Neuronal stem cell (in vitro differentiated cells): Measurements from ENCODE around the gene SULT1A3. TPM values are rescaled to one million over a fixed set of nuclear protein-coding genes. Genes with fewer than 3 reads are reported as not detected.
"Not testable (repeated sequence)": the region's sequence is repeated elsewhere in the genome, so short reads cannot be mapped to it uniquely, and the experiment has no call there.

Source experiments
- DNase-seq: peaks from one replicate; pipeline ENCODE4 v3.0.0-alpha.2; 2013; ENCODE audit warnings: low spot score
- H2AFZ ChIP-seq: one replicate; pipeline ENCODE4 v1.6.1; 2013; ENCODE audit warnings: mild to moderate bottlenecking, low read length, inconsistent platforms
- H2AK5ac ChIP-seq: 2 replicates; pipeline ENCODE4 v1.6.1; 2013; ENCODE audit warnings: low read depth, mild to moderate bottlenecking, inconsistent platforms, low read length, moderate library complexity, mixed read lengths
- H2BK120ac ChIP-seq: 2 replicates; pipeline ENCODE4 v1.6.1; 2013; ENCODE audit warnings: low read depth, mild to moderate bottlenecking, inconsistent platforms, low read length, moderate library complexity, mixed read lengths
- H2BK12ac ChIP-seq: one replicate; pipeline ENCODE4 v1.6.1; 2013; ENCODE audit warnings: low read length, inconsistent platforms
- H2BK15ac ChIP-seq: 2 replicates; pipeline ENCODE4 v1.6.1; 2013; ENCODE audit warnings: mild to moderate bottlenecking, low read length, inconsistent platforms, mixed read lengths
- H2BK5ac ChIP-seq: one replicate; pipeline ENCODE4 v1.6.1; 2013; ENCODE audit warnings: inconsistent platforms, mild to moderate bottlenecking, low read length, moderate library complexity
- H3K14ac ChIP-seq: one replicate; pipeline ENCODE4 v1.6.1; 2013; ENCODE audit warnings: low read length, inconsistent platforms
- H3K18ac ChIP-seq: 2 replicates; pipeline ENCODE4 v1.6.1; 2013; ENCODE audit warnings: low read length, inconsistent platforms
- H3K23ac ChIP-seq: 2 replicates; pipeline ENCODE4 v1.6.1; 2013; ENCODE audit warnings: low read depth, mild to moderate bottlenecking, mixed read lengths, low read length, inconsistent platforms; ENCODE audit not compliant: poor library complexity
- H3K27ac ChIP-seq: replicated peaks from 3 replicates; pipeline ENCODE4 v1.5.1; 2013; ENCODE audit warnings: low read length, inconsistent platforms
- H3K27me3 ChIP-seq, 3 experiments: 2 replicates each; pipeline ENCODE4 v1.6.1; 2013; ENCODE audit warnings: low read length in 3 of 3, mild to moderate bottlenecking in 2 of 3, inconsistent platforms in 1 of 3, low read depth in 1 of 3, mixed read lengths in 1 of 3, moderate library complexity in 1 of 3; ENCODE audit not compliant: control insufficient read depth in 3 of 3, insufficient read depth in 3 of 3
- H3K36me3 ChIP-seq, 2 donors: replicated peaks in 1 of 2; 2 replicates each; pipeline ENCODE4 v1.6.1; 2013; ENCODE audit warnings: low read length in 2 of 2; ENCODE audit not compliant: control insufficient read depth in 2 of 2, insufficient read depth in 2 of 2
- H3K4ac ChIP-seq: 2 replicates; pipeline ENCODE4 v1.6.1; 2013; ENCODE audit warnings: inconsistent platforms, mild to moderate bottlenecking, low read length, moderate library complexity
- H3K4me1 ChIP-seq, 2 donors: 1 replicate in 1 of 2; 2 replicates in 1 of 2; pipeline ENCODE4 v1.6.1; 2013; ENCODE audit warnings: low read length in 2 of 2, low read depth in 1 of 2; ENCODE audit not compliant: control insufficient read depth in 2 of 2, insufficient read depth in 1 of 2
- H3K4me2 ChIP-seq: one replicate; pipeline ENCODE4 v1.6.1; 2013; ENCODE audit warnings: mild to moderate bottlenecking, low read length, inconsistent platforms; ENCODE audit not compliant: insufficient read depth, poor library complexity, severe bottlenecking
- H3K4me3 ChIP-seq, 2 donors: 2 replicates each; pipeline ENCODE4 v1.5.1; 2013; ENCODE audit warnings: low read length in 2 of 2, mild to moderate bottlenecking in 2 of 2, inconsistent platforms in 1 of 2, moderate library complexity in 1 of 2
- H3K79me1 ChIP-seq: one replicate; pipeline ENCODE4 v1.6.1; 2013; ENCODE audit warnings: low read depth, mild to moderate bottlenecking, inconsistent platforms, low read length, moderate library complexity
- H3K9ac ChIP-seq: one replicate; pipeline ENCODE4 v1.6.1; 2013; ENCODE audit warnings: mild to moderate bottlenecking, low read depth, low read length, inconsistent platforms; ENCODE audit not compliant: poor library complexity
- H3K9me3 ChIP-seq, 2 donors: replicated peaks in 1 of 2; 2 replicates each; pipeline versions ENCODE3 to v1.6.1; 2013; ENCODE audit warnings: low read length in 2 of 2, mild to moderate bottlenecking in 2 of 2, inconsistent platforms in 1 of 2, low read depth in 1 of 2, mixed read lengths in 1 of 2, moderate library complexity in 1 of 2; ENCODE audit not compliant: control insufficient read depth in 2 of 2, insufficient read depth in 1 of 2
- H4K8ac ChIP-seq: one replicate; pipeline ENCODE4 v1.6.1; 2013; ENCODE audit warnings: low read depth, mild to moderate bottlenecking, inconsistent platforms, low read length, moderate library complexity
- H4K91ac ChIP-seq: one replicate; pipeline ENCODE4 v1.6.1; 2013; ENCODE audit warnings: low read length, low read depth, mild to moderate bottlenecking, inconsistent platforms; ENCODE audit not compliant: poor library complexity
- WGBS, 2 donors: extraction: QIAGEN DNeasy Blood & Tissue Kit; methylation state at CpG; one replicate each; pipeline ENCODE4 v1.1.7; 2013; ENCODE audit warnings: missing lambda C conversion rate in 2 of 2, mixed read lengths in 1 of 2; ENCODE audit not compliant: insufficient read length in 2 of 2, insufficient replicate concordance in 1 of 2; ENCODE audit errors: extremely low coverage in 2 of 2; 5-methylcytosine and 5-hydroxymethylcytosine counted together
- polyA plus RNA-seq, 2 experiments: library from polyadenylated mRNA; stranded (reverse); fragments of 200-250 nt; gene quantifications; one replicate each; pipeline ENCODE4 v1.2.3, GENCODE V29; 2013

SULT1A3 gene
- 7.7 TPM for polyA plus RNA-seq (2013, experiment 1 of 2)
- 7.4 TPM for polyA plus RNA-seq (2013, experiment 2 of 2)

GRCh38 chr16:30199049-30199448 lies at the start of gene SULT1A3:
Gene SULT1A3, plus strand, starts transcription at chr16:30199255. Its CDS starts 1,474 bp downstream, at chr16:30200729.
- H3K4me1 ChIP-seq, H2BK12ac ChIP-seq, DNase-seq, H2AFZ ChIP-seq, H3K9ac ChIP-seq, H4K8ac ChIP-seq, H3K23ac ChIP-seq, H2AK5ac ChIP-seq, H3K79me1 ChIP-seq, H3K27me3 ChIP-seq, H3K36me3 ChIP-seq, H3K9me3 ChIP-seq, H3K14ac ChIP-seq, H3K27ac ChIP-seq, H3K4me3 ChIP-seq, H3K18ac ChIP-seq, H2BK5ac ChIP-seq, H4K91ac ChIP-seq, H2BK15ac ChIP-seq, H3K4ac ChIP-seq, H2BK120ac ChIP-seq, H3K4me2 ChIP-seq: not testable (repeated sequence)
- no CpG with 5 or more reads among the region's 3 CpGs for WGBS, 2 donors

GRCh38 chr16:30151091-30151490 lies 48.0 kb upstream of the SULT1A3 start:
- Histone ChIP-seq H2BK5ac (no peak overlapping the region), H3K79me1 (no peaks in the 10 kb centered on the region), H3K18ac (no peak overlapping the region), H2AK5ac (no peak overlapping the region), H3K23ac (no peak overlapping the region), H3K4me2 (no peak overlapping the region), H3K4me1 (no peaks in the 10 kb centered on the region), H3K4me3 (no peak overlapping the region), H3K27ac (no peak overlapping the region), H2BK12ac (no peak overlapping the region), H3K9me3 (no peaks in the 10 kb centered on the region), H2BK15ac (no peak overlapping the region), H4K8ac (no peak overlapping the region), H4K91ac (no peak overlapping the region), H3K14ac (no peak overlapping the region), H3K27me3 (no peaks in the 10 kb centered on the region), H2BK120ac (no peak overlapping the region), H2AFZ (no peak overlapping the region), H3K36me3 (no peaks in the 10 kb centered on the region), H3K9ac (no peak overlapping the region), H3K4ac (no peak overlapping the region)
- DNase-seq, result no peak
- no CpG with 5 or more reads among the region's 7 CpGs for WGBS, 2 donors

- Histone ChIP-seq H3K27ac (no peak overlapping the region), H2BK5ac (no peak overlapping the region), H3K9me3 (no peaks in the 10 kb centered on the region), H2AK5ac (no peak overlapping the region), H4K8ac (no peak overlapping the region), H2BK15ac (no peak overlapping the region), H3K4me2 (no peak overlapping the region), H3K9ac (no peak overlapping the region), H2AFZ (no peak overlapping the region), H3K4ac (no peak overlapping the region), H3K23ac (no peak overlapping the region), H2BK120ac (no peak overlapping the region), H3K14ac (no peak overlapping the region), H2BK12ac (no peak overlapping the region), H3K27me3 (no peaks in the 10 kb centered on the region), H3K18ac (no peak overlapping the region), H3K36me3 (no peaks in the 10 kb centered on the region), H3K4me1 (no peaks in the 10 kb centered on the region), H3K79me1 (no peaks in the 10 kb centered on the region), H3K4me3 (no peak overlapping the region), H4K91ac (no peak overlapping the region)
- no CpG with 5 or more reads among the region's 9 CpGs for WGBS, 2 donors
- DNase-seq, result no peak
Observed at GRCh38 chr16:30152517-30152916, 46.5 kb upstream of the SULT1A3 start.

GRCh38 chr16:30155188-30155587 lies 43.9 kb upstream of the SULT1A3 start:
- H3K4ac ChIP-seq, result no peak overlapping the region
- no peaks in the 10 kb centered on the region for H3K36me3 ChIP-seq
- no peak overlapping the region for H4K8ac ChIP-seq
- no peak overlapping the region for H3K18ac ChIP-seq
- no peak overlapping the region for H3K27ac ChIP-seq
- H3K9me3 ChIP-seq, result no peaks in the 10 kb centered on the region
- H2BK5ac ChIP-seq, result no peak overlapping the region
- H2AFZ ChIP-seq, result no peak overlapping the region
- WGBS, 2 donors, result no CpG with 5 or more reads among the region's 5 CpGs
- no peaks in the 10 kb centered on the region for H3K79me1 ChIP-seq
- no peaks in the 10 kb centered on the region for H3K4me1 ChIP-seq
- no peak overlapping the region for H2BK15ac ChIP-seq
- no peaks in the 10 kb centered on the region for H3K27me3 ChIP-seq
- no peak overlapping the region for H3K4me3 ChIP-seq
- no peak overlapping the region for H3K9ac ChIP-seq
- H3K4me2 ChIP-seq, result no peak overlapping the region
- H3K14ac ChIP-seq, result no peak overlapping the region
- no peak overlapping the region for H2AK5ac ChIP-seq
- H2BK120ac ChIP-seq, result no peak overlapping the region
- H2BK12ac ChIP-seq, result no peak overlapping the region
- no peak overlapping the region for H3K23ac ChIP-seq
- H4K91ac ChIP-seq, result no peak overlapping the region
- DNase-seq, result no peak
